GM18508 (cell line): Measurements from ENCODE around the gene CBARP.

Experiments
- ATAC-seq: cut with Tn5 transposase; IDR thresholded peaks from one replicate; pipeline ENCODE4 v1.9.1; 2021; ENCODE audit warnings: moderate number of reproducible peaks; ENCODE audit not compliant: insufficient read depth, unreplicated experiment

CBARP gene

DNA sequence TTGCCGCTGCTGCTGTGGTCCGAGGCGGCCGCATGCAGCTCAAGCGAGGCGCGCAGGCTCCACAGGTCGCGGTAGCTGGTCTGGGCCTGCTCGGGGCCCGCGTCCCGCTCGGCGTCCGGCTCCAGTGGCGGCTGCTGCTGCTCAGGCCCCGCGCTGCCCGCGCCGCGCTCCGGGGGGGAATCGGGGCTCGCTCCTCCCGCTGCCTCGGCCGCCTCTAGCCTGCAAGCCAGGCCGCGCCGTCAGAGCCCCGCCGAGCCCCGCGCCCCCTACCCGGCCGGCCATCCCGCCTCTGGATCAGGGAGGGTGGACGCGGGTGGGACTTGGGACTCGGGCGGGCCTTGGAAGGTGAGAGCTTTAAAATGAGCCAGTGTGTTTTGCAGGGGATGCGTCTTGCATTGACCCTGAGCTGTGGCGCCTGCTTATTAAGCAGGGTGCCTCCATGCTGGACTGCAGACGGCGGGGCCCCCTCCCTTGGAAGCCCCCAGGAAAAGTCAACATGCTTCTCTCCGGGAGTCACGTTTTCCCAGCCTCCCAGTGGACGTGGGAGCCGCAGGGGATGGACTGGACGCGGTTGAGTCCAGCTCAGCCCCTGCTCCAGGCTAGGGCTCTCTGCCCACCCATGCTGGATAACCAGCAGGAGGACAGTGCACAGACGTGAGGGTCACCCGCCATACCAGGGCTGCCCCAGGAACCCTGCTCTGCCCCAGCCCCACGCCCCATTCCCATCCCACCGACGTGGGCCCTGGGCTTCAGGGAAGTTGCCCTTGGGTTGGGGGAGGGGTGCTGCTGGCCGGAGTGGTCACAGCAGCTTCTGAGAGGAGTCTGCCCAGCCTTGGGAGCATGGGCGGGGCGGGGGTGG, 7.7 kb downstream of the CBARP start:
- no peak for ATAC-seq

DNA sequence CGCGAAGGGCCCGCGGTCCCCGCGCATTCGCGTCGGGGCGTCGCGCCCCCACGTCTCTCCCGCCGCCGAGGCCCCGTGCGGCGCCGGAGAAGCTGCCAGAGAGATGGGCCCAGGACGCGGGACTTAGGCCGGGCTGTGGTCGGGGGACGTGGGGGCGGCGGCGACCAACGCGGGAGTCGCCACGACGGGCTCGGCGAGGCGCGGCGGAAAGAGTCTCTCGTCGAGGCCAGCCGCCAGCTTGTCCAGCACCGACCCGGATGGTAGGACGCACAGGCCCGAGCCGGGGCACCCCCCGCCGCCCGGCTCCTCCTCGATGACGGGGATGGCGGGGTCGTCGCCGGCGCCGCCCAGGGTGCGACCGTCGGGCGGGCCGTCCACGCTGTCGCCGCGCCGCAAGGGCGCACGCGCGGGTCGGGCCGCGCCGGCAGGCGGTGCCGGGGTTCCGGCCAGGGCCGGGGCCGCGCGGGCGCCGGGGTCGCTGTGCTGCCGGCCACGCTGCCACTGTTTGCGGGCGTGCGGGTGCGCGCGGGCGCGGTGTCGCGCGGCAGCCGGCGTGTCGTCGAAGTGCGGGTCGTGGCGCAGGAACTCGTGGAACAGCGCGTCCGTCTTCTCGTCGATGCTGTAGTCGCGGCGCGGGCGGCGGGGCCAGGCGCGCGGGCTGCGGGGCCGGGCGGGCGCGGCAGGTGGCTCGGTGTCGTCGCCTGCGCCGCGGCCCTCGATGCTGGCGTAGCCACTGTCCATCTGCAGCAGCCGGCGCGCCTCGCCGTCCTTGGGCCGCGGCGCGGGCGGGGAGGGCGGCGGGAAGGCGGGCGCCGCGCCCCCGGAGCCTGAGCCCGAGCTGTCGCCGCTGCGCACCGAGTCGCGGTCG, 8.5 kb downstream of the CBARP start:
- ATAC-seq, result no peak

DNA sequence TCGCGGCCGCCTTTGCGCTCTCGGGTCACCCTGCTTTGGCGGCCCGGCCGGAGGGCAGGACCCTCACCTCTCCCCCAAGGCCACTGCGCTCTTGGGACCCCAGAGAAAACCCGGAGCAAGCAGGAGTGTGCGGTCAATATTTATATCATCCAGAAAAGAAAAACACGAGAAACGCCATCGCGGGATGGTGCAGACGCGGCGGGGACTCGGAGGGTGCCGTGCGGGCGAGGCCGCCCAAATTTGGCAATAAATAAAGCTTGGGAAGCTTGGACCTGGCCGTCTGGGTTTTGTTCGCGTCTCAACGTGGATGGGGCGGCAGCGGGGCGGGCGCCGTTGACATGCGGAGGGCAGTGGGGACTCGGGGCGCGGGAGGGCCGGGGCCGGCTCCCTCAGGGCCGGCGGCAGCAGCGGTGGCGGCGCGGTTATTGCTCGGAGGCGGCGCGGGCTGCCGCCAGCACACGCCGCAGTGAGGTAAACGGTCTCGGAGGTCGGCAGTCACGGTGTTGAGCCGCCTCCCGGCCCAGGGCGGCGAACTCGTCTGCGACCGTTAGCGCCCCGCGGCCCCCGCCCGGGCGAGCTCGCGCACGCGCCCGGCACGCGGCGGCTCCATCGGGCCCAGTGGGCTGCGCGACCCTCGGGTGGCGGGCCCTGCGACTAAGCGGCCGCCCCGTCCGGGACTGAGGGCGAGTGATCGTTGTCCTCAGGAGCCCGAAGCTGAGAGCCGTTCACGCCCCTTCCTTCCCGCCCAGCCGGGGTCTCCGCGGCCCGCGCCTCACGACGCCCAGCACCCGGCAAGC, 9.4 kb downstream of the CBARP start:
- ATAC-seq, result no peak

DNA sequence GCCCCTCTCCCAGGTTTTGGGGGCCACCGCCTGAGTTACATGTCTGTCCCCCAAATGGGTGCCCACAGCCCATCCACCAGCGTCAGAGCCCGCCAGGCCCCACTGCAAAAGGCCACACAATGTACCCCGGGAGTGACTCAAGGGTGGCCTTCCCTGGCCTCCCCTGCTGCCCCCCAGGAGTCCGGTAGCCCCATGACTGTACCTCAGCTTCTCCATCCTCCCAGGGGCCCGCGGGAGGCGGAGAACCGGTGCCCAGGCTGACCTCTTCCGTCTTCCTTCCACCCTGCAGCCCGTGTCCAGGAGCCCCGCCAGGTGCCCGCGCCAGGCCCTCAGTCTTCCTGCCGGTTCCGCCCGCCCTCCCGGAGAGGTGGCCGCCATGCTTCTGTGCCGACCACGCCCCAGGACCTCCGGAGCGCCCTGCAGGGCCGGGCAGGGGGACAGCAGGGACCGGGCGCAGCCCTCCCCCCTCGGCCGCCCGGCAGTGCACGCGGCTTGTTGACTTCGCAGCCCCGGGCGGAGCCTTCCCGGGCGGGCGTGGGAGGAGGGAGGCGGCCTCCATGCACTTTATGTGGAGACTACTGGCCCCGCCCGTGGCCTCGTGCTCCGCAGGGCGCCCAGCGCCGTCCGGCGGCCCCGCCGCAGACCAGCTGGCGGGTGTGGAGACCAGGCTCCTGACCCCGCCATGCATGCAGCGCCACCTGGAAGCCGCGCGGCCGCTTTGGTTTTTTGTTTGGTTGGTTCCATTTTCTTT, 10.3 kb downstream of the CBARP start:
- ATAC-seq, result no peak

DNA sequence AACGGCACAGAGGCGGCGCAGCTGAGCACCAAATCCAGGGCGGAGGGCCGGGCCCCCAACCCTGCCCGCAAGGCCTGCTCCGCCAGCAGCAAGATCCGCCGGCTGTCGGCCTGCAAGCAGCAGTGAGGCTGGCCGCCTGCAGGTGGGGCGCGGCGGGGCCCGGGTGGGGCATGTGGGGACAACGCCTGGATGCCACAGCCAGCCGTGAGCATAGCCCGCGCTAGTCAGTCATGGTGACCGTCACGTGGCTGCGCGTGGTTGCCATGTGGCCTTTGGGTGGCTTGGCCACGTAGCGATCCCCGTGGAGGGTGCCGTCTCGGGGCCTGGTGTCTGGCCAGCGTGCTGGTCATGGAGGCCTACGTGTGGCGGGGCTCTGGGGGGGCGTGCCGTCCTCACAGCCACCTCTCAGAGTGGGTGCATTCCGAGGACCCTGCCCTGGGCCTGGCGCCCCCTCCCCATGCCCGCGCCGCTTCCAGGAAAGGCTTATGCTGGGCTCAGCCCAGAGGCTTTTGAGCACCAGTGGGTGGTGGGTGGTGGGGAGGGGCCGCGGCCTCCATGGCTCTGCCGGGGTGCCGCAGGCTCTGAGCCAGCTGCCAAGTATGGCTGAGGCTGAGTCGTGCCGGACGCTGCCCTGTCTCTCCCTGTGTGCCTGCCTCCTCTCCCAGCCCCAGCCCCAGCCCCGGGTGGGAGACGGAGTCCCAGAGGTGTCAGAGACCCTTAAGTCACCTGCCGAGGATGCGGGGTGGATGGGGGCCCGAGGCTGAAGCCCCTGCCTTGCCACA, 11.1 kb downstream of the CBARP start:
- no peak for ATAC-seq

DNA sequence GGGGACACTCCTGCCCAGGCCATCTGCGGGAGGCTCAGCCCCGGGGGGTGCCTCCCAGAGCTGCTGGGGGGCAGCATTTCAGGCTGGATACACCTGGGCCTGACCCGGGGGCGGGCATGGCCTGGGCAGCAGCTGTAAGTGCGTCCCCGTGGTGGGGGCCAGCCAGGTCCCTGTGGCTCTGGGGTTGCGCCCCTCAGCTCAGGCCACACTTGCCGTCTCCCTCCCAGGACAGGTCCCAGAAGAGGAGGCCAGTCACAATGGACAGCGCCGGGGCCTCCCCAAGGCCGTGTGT, 11.6 kb downstream of the CBARP start:
- no peak for ATAC-seq

DNA sequence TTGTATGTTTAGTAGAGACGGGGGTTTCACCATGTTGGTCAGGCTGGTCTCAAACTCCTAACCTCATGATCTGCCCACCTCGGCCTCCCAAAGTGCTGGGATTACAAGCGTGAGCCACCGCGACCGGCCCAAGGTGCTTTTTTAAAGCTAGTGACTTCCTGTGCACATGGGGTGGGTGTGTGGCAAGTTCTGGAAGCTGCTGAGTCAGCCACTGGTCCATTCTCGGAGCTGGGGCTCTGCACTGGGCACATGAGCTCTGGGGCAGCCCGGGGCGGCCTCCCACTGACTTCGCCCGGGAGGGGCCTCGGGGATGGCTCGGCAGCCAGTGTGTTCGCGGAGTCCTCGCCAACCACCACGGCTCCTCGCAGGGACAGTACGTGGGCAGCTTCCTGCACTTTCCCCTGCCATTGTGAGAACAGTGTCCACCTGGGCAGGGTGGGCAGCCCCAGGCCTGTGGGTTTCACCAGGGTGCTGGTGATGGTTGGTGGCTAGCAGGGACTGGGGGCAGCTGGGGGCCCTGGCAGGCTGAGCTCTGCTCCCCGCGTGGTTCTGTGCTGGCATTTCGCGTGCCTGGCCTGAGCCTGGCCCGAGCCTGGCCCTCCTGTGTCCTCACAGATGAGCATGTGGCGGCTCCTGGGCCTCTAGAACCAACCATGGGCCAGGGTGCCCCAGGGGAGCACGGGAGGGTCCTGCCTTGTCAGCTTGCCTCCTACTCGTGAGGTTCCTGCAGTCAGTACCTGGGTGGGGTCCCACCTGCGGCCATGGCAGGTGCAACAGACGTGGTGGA, 12.2 kb downstream of the CBARP start:
- no peak for ATAC-seq

DNA sequence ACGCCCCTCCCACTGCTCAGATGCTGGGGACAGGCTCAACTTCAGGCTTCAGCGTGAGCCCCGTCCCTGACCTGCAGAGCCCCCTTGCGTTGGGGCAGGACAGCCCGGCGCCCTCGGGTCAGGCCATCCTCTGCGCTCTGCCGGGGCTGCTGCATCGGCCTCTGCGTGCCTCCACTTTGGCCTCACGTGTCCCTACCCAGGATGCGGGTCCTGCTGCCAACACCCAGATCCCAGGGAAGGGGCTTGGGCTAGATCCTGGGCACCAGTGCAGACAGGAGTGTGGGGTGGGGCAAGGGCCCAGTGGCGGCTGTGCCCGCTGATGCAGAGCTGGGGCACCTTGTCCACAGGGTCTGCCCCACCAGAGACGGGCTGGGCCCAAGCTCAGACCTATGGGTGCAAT, 13.0 kb downstream of the CBARP start:
- ATAC-seq, result no peak

DNA sequence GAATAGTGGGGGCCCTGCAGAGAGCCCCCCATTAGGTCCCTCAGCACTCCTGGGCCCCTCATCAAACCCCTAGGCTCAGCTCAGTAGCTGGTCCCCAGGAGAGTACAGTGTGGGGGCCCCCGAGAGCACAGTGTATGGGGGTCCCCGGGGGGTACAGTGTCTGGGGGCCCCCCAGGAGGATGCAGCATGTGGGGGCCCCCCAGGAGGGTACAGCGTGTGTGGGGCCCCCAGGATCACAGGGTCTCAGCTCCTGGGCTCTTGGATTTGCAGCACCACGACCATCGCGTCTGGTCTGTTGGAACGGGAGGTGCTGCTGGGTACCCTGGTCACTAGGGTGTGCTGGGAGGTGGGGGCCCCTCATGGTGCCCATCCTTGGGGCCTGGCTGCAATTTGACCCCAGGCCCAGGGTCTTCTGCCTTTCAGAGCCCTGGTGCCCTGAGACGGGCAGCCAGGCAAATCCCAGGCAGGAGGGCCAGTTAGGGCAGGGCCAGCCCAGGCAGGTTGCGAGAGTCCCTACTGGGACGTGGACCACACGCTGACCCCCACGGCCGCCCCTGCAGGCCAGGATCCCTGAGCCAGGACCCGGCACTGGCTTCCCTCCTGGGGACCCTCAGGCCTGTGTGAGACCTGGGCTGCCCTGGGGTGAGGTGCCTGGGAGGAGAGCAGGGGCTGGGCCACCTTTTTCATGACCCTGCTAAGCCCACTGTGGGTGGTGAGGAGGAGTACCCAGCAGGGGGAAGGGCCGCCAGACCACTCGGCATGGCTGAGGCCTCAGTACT, 13.6 kb downstream of the CBARP start:
- no peak for ATAC-seq

DNA sequence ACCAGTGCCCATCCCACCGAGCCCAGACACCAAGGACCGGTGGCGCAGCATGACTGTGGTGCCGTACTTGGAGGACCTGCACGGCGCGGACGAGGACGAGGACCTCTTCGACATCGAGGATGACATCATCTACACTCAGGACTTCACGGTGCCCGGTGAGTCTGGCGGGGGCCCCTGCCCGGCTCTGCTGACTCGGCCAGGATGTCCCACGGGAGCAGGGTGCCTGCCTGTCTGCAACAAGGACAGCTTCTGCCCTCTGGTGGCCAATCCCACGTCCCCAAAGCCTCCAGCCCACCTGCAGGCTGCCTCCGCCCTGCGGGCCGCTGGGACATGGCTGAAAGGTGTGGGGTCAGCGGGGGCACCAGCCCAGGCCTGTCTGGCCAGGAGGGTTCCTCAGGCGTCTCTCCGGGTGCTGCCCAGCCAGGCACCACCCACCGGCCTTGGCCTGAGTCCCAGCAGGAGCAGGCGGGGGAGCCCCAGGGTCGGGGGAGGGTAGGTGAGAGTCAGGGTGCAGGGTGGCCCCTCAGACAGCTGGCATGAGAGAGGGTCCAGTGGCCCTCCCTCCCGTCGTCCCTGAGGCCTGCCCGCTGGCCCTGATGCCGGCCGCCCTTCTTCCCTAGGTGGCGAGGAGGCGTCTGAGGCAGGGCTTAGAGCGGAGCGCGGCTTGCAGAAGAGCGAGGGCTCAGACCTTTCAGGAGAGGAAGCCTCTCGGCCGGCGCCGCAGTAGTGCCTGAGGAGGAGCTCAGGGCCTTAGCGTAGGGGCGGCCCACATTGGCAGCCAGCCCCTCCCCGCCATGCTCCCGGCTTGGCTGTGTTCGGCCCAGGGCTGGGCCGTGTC, 14.6 kb downstream of the CBARP start:
- no peak for ATAC-seq

DNA sequence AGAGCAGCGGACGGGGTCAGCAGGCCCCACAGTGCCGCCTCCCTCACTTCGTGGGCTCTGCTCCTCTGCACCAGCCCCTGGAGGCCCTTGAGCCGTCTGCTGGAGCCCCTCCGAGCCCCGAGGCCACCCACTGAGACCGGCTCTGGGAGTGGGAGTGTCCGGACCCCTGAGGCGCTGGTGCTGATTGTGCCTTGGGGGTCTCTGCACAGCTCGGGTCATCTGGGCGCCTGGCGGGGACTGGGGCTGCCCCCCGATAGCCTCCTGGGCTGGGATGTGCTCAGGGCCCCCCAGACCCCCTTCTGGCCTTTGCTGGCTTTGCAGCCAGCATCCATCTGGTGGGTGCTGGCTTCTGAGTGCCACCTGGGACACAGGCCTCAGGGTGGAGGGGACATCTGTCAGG, 15.4 kb downstream of the CBARP start:
- ATAC-seq, result no peak

DNA sequence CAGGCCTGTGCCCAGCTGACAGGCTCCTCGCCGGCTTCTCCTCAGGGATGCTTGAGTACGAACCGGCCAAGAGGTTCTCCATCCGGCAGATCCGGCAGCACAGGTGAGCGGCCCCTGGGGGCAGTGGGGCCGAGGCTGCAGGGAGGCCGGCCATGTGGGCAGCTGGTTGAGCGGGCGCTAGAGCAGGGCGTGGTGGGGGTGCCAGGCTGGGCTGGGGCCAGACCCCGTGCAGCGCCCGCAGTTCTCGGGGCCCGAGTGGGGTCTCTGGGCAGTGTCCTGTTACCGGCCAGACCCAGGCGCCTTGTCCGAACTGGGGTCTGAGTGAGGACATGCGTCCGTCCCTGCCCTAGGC, 15.9 kb downstream of the CBARP start:
- no peak for ATAC-seq

DNA sequence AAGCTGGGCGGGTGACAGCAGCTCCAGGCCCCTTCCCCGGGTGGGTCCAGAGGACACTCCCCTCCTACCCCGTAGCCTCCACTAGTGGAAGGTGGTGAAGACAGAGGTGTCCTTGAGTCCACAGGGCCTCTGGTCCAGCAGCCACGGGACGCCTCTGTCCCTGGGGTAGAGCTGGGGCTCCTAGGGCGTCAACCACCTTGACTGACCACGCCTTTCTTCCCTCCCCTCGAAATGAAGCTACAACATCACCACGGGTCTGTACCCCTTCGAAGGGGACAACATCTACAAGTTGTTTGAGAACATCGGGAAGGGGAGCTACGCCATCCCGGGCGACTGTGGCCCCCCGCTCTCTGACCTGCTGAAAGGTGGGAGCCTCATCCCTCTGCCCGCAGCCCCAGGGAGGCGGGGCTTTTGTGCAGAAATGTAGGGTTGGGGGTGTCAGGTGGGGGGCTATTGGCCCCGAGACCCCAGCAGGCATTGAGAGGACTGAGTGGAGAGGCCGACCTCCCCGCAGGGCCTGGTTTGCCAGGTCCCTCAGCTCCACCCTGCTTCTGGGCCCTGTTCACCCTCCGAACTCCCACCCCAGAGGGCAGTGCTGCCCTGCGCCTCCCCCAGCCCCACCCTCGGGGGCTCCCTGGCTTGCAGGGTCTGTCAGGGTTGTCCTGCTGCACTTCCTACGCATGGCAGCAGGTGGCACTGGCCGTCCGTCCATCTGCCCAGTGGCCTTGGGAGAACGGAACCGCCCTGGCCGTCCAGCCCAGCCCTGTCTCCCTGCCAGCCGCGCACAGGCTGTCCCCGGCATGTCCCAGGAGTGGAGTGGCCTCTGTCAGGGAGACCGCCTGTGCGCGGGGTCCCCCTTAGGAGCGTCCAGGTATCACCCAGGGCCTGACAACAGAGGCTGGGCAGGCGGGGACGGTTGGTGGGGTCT, 16.6 kb downstream of the CBARP start:
- ATAC-seq, result no peak

DNA sequence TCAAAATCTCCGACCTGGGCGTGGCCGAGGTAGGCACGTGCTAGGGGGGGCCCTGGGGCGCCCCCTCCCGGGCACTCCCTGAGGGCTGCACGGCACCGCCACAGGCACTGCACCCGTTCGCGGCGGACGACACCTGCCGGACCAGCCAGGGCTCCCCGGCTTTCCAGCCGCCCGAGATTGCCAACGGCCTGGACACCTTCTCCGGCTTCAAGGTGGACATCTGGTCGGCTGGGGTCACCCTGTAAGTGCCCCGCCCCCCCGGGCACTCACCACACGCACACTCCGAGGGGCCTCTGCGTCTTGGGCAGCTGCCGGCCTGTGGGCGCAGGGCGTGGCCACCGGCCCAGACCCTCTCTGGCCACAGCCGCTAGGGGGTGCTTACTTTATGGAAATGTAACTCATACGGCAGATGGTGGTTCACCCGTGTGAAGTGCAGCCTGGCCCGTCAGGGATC, 17.3 kb downstream of the CBARP start:
- ATAC-seq, result no peak

DNA sequence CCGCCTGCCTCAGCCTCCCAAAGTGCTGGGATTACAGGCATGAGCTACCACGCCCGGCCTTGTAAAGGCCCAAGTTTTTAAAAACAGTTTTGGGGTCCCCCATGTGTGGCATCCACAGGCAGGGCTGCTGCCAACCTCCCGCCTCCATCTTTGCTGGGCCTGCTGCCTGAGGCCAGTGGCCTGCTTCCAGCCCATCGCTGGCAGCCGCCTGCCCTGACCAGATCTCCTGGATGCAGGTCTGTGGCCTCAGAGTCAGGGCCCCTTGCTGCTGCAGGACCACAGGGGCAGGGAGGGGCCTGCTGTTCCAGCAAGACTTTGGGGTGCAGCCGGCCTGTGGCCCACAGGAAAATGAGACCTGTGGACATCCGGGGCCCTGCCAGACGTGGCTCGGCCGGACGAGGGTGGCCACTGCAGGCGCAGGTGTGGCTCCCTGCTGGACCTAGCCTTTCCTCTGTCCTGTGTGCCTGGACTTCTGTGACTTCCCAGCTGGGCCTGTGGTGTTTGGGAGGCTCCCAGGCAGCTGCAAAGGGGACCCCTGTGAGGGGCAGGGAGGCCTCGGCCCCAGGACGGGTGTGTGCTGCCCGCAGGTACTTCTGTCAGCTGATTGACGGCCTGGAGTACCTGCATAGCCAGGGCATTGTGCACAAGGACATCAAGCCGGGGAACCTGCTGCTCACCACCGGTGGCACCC, 17.9 kb downstream of the CBARP start:
- ATAC-seq, result no peak
